CD14-positive monocyte (primary cell): ENCODE results near the gene TPPP2. TPM values are rescaled to one million over a fixed set of nuclear protein-coding genes. Genes with fewer than 3 reads are reported as not detected.

Experiments used
- DNase-seq, 3 donors: peaks; one replicate each; pipeline ENCODE4 v3.0.0-alpha.2; 2011 to 2022
- H2AFZ ChIP-seq: 2 replicates; pipeline ENCODE4 v1.6.0; 2012; ENCODE audit warnings: mild to moderate bottlenecking, low read depth, low read length, inconsistent platforms; ENCODE audit not compliant: insufficient read depth, poor library complexity, severe bottlenecking
- H3K27ac ChIP-seq, 2 donors: 1 replicate in 1 of 2; 2 replicates in 1 of 2; pipeline ENCODE4 v1.5.1; 2012 to 2013; ENCODE audit warnings: low read length in 2 of 2, control low read depth in 1 of 2, inconsistent platforms in 1 of 2, low read depth in 1 of 2, mild to moderate bottlenecking in 1 of 2
- H3K27me3 ChIP-seq, 2 donors: one replicate each; pipeline versions ENCODE4 v1.6.0 to v1.6.1; 2011 to 2013; ENCODE audit warnings: low read length in 2 of 2; ENCODE audit not compliant: control insufficient read depth in 2 of 2, insufficient read depth in 2 of 2
- H3K36me3 ChIP-seq, 2 donors: replicated peaks in 1 of 2; 1 replicate in 1 of 2; 2 replicates in 1 of 2; pipeline versions ENCODE4 v1.5.1 to v1.6.1; 2012 to 2013; ENCODE audit warnings: low read length in 2 of 2, control low read depth in 1 of 2, inconsistent platforms in 1 of 2, mild to moderate bottlenecking in 1 of 2; ENCODE audit not compliant: insufficient read depth in 2 of 2, control insufficient read depth in 1 of 2
- H3K4me1 ChIP-seq, 2 donors: 1 replicate in 1 of 2; 2 replicates in 1 of 2; pipeline versions ENCODE4 v1.5.1 to v1.6.1; 2012 to 2013; ENCODE audit warnings: low read length in 2 of 2, control low read depth in 1 of 2, inconsistent platforms in 1 of 2, mild to moderate bottlenecking in 1 of 2, moderate library complexity in 1 of 2; ENCODE audit not compliant: insufficient read depth in 2 of 2, control insufficient read depth in 1 of 2
- H3K4me2 ChIP-seq: replicated peaks from 2 replicates; pipeline ENCODE3; 2012; ENCODE audit warnings: low read length, moderate library complexity, mild to moderate bottlenecking; ENCODE audit not compliant: poor library complexity, severe bottlenecking; ENCODE audit errors: extremely low read depth
- H3K4me3 ChIP-seq, 3 experiments: fragments of 200-600 bp in 1 of 3; sonication (generic) in 1 of 3; replicated peaks in 1 of 3; 1 replicate in 2 of 3; 2 replicates in 1 of 3; pipeline ENCODE4 v1.5.1; 2011 to 2013; ENCODE audit warnings: low read length in 3 of 3, mild to moderate bottlenecking in 3 of 3, control low read depth in 2 of 3, low read depth in 2 of 3, inconsistent platforms in 1 of 3, moderate library complexity in 1 of 3
- H3K79me2 ChIP-seq: 2 replicates; pipeline ENCODE4 v1.6.0; 2012; ENCODE audit warnings: mild to moderate bottlenecking, control low read depth, inconsistent platforms, low read length, moderate library complexity; ENCODE audit not compliant: insufficient read depth
- H3K9ac ChIP-seq: 2 replicates; pipeline ENCODE4 v1.6.0; 2017; ENCODE audit warnings: low read length, mild to moderate bottlenecking; ENCODE audit not compliant: insufficient read depth, poor library complexity, severe bottlenecking
- H3K9me3 ChIP-seq, 2 donors: replicated peaks in 1 of 2; 1 replicate in 1 of 2; 2 replicates in 1 of 2; pipeline versions ENCODE4 v1.5.1 to v1.6.1; 2012 to 2013; ENCODE audit warnings: low read length in 2 of 2, control low read depth in 1 of 2; ENCODE audit not compliant: control insufficient read depth in 1 of 2, insufficient read depth in 1 of 2
- H4K20me1 ChIP-seq: 2 replicates; pipeline ENCODE4 v1.6.0; 2012; ENCODE audit warnings: mild to moderate bottlenecking, low read length, control low read depth, moderate library complexity; ENCODE audit not compliant: insufficient read depth
- H3K27ac Mint-ChIP-seq, 7 donors: one replicate each; pipeline ENCODE4 v1.8.0; 2020; ENCODE audit warnings: mild to moderate bottlenecking in 7 of 7, mixed read lengths in 7 of 7, moderate library complexity in 6 of 7, inconsistent platforms in 2 of 7
- H3K27me3 Mint-ChIP-seq, 3 donors: one replicate each; pipeline ENCODE4 v1.8.0; 2021 to 2022; ENCODE audit warnings: low read depth in 3 of 3, mild to moderate bottlenecking in 3 of 3, mixed read lengths in 3 of 3, moderate library complexity in 3 of 3, inconsistent platforms in 1 of 3
- H3K36me3 Mint-ChIP-seq, 2 donors: one replicate each; pipeline ENCODE4 v1.8.0; 2020; ENCODE audit warnings: mixed read lengths in 2 of 2, inconsistent platforms in 1 of 2, mild to moderate bottlenecking in 1 of 2
- H3K4me1 Mint-ChIP-seq: one replicate; pipeline ENCODE4 v1.8.0; 2020; ENCODE audit warnings: mild to moderate bottlenecking, mixed read lengths
- H3K4me3 Mint-ChIP-seq, 2 donors: one replicate each; pipeline ENCODE4 v1.8.0; 2020; ENCODE audit warnings: mild to moderate bottlenecking in 2 of 2, mixed read lengths in 2 of 2, moderate library complexity in 1 of 2
- H3K9me3 Mint-ChIP-seq, 7 donors: one replicate each; pipeline ENCODE4 v1.8.0; 2020 to 2022; ENCODE audit warnings: mixed read lengths in 7 of 7, mild to moderate bottlenecking in 6 of 7, moderate library complexity in 6 of 7, inconsistent platforms in 2 of 7
- WGBS: methylation state at CpG from one replicate; pipeline ENCODE4 v1.1.5; 2013; ENCODE audit warnings: missing lambda C conversion rate; ENCODE audit not compliant: insufficient coverage; 5-methylcytosine and 5-hydroxymethylcytosine counted together
- intact Hi-C, 2 donors: fragments of 100-400 bp; cut with micrococcal nuclease; formaldehyde crosslinking; loops; one replicate each; pipeline versions ENCODE4 v1.15.0 to v1.15.1; 2023
- polyA plus RNA-seq, 3 donors: library from polyadenylated mRNA; depleted of rRNA in 1 of 3; unstranded in 2 of 3; stranded (reverse) in 1 of 3; fragments of 300-500 nt in 2 of 3; fragments of >200 nt in 1 of 3; fragmentation: Illumina TruSeq in 2 of 3; gene quantifications; 1 replicate in 2 of 3; 2 replicates in 1 of 3; pipeline ENCODE4 v1.2.3, GENCODE V29; 2012 to 2021
- TF ChIP-seq, protein P1 (sequence below): fragments of 200-600 bp; IDR thresholded peaks from one replicate; pipeline ENCODE4 v1.8.0; 2022; ENCODE audit warnings: antibody characterized with exemption, mild to moderate bottlenecking

TPPP2 gene
- polyA plus RNA-seq, 3 donors: not detected

DNA sequence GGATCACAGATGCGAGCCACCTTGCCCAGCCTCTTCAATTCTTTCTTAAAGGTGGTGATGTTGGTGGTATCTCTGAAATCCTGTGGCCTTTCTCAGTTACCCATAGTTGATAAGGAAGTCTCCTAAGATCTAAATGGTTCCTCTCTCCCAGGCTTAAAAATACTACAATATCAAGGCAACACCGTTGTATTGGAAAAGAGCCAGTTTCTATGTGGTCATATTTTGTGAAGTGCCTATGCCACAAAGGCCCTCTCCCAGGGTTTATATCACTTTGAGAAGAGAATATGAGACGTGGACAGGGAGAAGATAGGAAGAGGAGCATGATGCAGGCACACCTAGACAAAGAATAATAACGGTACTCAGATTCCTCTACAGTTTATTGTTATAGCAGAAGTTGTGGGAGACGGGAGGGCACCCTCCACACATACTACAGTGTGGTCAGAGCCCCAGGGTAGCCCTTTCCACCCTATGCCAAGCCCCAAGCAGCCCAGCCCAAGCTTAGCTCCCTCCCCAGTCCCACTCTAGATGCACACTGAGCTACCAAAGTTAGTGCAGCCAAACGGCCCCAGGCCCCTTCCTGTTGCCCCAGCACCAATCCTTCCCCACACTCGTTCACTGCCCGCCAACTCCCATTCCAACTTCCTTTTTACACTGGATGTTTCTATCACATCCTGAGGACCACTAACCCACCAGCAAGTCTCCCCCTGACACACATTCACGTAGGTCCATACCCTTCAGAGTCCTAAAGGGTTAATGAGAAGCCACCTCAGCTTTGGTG, 13.4 kb upstream of the TPPP2 start:
- intact Hi-C loops: loop anchor here (5.0 to 10.0 kb wide), 3 partner anchors 41 to 91 kb away; partner anchors contain the start of gene RNASE8 (in 1 of the 2)
- TF ChIP-seq, protein P1, sequence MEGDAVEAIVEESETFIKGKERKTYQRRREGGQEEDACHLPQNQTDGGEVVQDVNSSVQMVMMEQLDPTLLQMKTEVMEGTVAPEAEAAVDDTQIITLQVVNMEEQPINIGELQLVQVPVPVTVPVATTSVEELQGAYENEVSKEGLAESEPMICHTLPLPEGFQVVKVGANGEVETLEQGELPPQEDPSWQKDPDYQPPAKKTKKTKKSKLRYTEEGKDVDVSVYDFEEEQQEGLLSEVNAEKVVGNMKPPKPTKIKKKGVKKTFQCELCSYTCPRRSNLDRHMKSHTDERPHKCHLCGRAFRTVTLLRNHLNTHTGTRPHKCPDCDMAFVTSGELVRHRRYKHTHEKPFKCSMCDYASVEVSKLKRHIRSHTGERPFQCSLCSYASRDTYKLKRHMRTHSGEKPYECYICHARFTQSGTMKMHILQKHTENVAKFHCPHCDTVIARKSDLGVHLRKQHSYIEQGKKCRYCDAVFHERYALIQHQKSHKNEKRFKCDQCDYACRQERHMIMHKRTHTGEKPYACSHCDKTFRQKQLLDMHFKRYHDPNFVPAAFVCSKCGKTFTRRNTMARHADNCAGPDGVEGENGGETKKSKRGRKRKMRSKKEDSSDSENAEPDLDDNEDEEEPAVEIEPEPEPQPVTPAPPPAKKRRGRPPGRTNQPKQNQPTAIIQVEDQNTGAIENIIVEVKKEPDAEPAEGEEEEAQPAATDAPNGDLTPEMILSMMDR: no peak
- 0% methylated on average over 3 of the region's 9 CpGs for WGBS
- H3K4me3 ChIP-seq: no peak overlapping the region
- Mint-ChIP-seq H3K9me3 (peaks cover 0 to 1% (median 0%) of the 10 kb centered on the region in 7 donors), H3K27ac (peak overlapping the region in 4 of 7 donors; percentile 17 to 88 (median 37)), H3K4me3 (no peak overlapping the region), H3K36me3 (peaks cover 0 to 6% of the 10 kb centered on the region in 2 donors), H3K4me1 (peaks cover 53% of the 10 kb centered on the region), H3K27me3 (peaks cover 11 to 17% (median 14%) of the 10 kb centered on the region in 3 donors)
- DNase-seq: no peak
- H3K4me2 ChIP-seq: no peak overlapping the region
- peaks cover 48 to 56% of the 10 kb centered on the region in 2 donors for H3K4me1 ChIP-seq
- H2AFZ ChIP-seq: no peak overlapping the region
- H3K79me2 ChIP-seq: no peaks in the 10 kb centered on the region
- no peak overlapping the region for H3K9ac ChIP-seq
- peaks cover 0 to 5% of the 10 kb centered on the region in 2 donors for H3K27me3 ChIP-seq
- no peak overlapping the region for H3K27ac ChIP-seq
- no peaks in the 10 kb centered on the region for H3K36me3 ChIP-seq
- no peaks in the 10 kb centered on the region for H3K9me3 ChIP-seq
- H4K20me1 ChIP-seq: no peaks in the 10 kb centered on the region

DNA sequence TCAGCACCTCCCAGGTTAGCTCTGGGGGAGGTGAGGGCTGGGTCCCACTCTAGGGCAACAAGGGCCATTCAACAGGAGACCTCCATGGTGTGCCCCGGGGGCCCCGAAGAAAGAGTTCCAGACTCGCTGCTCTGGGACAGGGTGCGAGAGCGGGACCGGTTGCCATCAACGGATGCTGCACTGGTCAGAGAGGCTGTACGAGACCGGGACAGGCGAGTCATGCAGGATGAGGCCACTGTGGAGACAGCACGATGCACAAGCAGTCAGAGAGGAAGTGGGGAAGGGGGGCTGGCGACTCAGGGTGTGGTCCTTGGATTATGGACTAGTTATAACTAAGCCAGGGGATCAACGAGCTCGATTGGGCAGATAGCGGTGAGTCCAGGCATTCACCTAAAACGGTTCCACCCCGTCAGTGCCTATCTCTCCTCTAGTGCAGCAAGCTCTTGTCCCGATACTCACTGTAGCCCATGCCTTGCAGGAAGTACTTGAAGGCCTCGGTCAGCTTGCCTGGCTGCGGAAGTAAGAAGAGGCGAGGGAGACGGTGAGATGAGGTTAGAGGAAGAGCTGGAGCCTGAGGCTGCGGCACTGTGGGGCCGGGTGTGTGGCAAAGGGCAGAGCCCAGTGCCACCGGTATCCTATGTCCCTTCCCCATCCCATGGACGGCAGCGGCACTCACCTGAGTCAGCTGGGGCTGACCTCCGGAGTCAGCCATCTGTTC, 12.3 kb upstream of the TPPP2 start:
- Mint-ChIP-seq H3K9me3 (no peaks in the 10 kb centered on the region), H3K27me3 (peaks cover 6 to 14% (median 12%) of the 10 kb centered on the region in 3 donors), H3K4me1 (peaks cover 63% of the 10 kb centered on the region), H3K36me3 (peaks cover 0 to 6% of the 10 kb centered on the region in 2 donors), H3K27ac (peak overlapping the region; percentile 8 to 78 (median 41)), H3K4me3 (peak overlapping the region; percentile 4 to 39)
- H2AFZ ChIP-seq: no peak overlapping the region
- no peaks in the 10 kb centered on the region for H3K27me3 ChIP-seq
- WGBS: 56% methylated on average over 16 of the region's 28 CpGs
- H3K4me2 ChIP-seq: peak overlapping the region; percentile 14
- no peak overlapping the region for H3K4me3 ChIP-seq
- TF ChIP-seq, protein P1: no peak
- peaks cover 56 to 64% of the 10 kb centered on the region in 2 donors for H3K4me1 ChIP-seq
- intact Hi-C loops: loop anchor here (5.0 to 10.0 kb wide), 3 partner anchors 40 to 90 kb away; partner anchors contain the start of gene RNASE8 (in 1 of the 2)
- H4K20me1 ChIP-seq: no peaks in the 10 kb centered on the region
- peak; percentile 35 to 50 (median 35) for DNase-seq
- no peaks in the 10 kb centered on the region for H3K36me3 ChIP-seq
- no peak overlapping the region for H3K9ac ChIP-seq
- no peaks in the 10 kb centered on the region for H3K79me2 ChIP-seq
- H3K9me3 ChIP-seq: no peaks in the 10 kb centered on the region
- peak overlapping the region in 1 of 2 donors; percentile 61 for H3K27ac ChIP-seq
